ENCODE data around the gene MAP2K5. TPM values are rescaled to one million over a fixed set of nuclear protein-coding genes. Genes with fewer than 3 reads are reported as not detected.

The MAP2K5 gene
- total RNA-seq, 1 donor: 8.9 TPM

DNA sequence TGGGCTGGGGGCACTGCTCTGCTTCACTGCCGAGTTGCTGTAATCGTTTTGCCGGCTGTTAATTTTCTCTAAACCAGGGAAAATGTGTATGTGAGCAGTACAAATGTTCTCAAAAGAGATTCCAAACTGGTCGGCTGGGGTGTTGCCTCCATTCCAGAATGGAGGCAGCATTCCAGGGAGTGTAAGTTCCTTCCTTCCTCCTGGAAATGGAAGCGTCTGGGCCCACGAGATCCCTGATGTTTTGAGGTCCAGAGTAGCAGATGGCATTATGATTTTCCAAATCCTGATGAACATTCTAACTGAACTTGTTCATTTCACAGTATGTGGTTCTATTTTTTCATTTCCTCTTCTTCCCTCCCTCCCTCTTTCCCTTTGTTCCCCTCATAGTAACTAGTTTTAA is 218.4 kb downstream of the MAP2K5 start:
- TF ChIP-seq, protein P1, sequence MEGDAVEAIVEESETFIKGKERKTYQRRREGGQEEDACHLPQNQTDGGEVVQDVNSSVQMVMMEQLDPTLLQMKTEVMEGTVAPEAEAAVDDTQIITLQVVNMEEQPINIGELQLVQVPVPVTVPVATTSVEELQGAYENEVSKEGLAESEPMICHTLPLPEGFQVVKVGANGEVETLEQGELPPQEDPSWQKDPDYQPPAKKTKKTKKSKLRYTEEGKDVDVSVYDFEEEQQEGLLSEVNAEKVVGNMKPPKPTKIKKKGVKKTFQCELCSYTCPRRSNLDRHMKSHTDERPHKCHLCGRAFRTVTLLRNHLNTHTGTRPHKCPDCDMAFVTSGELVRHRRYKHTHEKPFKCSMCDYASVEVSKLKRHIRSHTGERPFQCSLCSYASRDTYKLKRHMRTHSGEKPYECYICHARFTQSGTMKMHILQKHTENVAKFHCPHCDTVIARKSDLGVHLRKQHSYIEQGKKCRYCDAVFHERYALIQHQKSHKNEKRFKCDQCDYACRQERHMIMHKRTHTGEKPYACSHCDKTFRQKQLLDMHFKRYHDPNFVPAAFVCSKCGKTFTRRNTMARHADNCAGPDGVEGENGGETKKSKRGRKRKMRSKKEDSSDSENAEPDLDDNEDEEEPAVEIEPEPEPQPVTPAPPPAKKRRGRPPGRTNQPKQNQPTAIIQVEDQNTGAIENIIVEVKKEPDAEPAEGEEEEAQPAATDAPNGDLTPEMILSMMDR (IDR thresholded peaks at IDR 0.05; ENCODE audit: insufficient read depth, low read length): no peak
- no peak for DNase-seq (ENCODE audit: low read depth)
- H3K4me3 ChIP-seq (ENCODE audit: low read depth, low read length): no peak overlapping the region

DNA sequence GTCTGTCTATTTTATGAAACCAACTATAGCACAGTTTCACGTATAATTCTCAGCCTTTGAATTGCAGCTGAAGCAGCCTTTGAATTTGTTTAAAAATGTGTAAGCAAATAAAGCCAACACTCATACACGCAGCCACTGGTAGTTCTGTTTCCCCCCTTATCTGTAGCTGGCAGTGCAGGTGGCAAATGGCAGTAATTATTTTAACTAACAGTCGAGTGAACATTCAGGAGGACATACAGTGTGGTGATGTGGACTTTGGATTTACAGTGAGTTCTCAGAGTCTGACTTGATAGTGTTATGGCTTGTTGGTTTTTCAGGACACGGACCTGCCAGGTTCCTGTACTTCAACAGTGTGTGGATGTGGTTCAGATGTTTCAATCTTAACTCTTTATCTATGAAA is 218.8 kb downstream of the MAP2K5 start:
- no peak overlapping the region for H3K4me3 ChIP-seq (ENCODE audit: low read depth, low read length)
- TF ChIP-seq, protein P1 (IDR thresholded peaks at IDR 0.05; ENCODE audit: insufficient read depth, low read length): no peak
- DNase-seq (ENCODE audit: low read depth): no peak

DNA sequence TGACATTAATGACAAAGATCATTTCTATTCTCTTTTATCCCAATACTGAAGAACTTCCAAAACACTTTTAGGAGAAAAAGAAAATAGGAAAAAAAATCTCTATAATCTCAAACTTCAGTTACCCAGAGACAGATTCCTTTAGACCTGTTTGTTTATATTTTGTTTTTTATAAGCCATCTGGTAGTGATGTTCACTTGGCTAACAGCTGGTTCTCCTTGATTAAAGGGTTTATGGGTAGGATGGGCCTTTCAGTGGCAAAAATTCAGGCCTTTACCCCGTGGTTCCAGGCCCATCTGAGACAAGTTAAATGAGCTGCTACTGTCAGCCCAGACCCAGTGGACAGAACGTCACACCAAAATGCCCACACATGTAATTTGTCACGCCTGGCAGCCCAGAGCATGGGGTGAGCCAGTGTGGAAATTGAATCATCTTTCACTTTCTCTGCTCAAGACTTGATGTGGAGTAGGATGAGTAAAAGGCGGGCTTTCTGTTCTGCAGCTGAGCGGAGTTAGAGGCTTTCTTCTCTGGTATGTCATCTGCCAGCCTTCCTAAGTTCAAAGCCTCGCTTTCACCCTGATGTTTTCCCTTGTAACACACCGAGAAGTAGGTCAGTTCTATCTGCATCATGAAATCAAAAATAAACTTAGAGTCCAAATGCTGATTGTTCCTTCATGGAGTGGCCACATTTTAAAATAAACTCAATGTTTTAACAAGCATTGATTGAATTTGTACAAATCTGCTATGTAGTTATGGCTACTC is 220.3 kb downstream of the MAP2K5 start:
- no peak for DNase-seq (ENCODE audit: low read depth)
- TF ChIP-seq, protein P1 (IDR thresholded peaks at IDR 0.05; ENCODE audit: insufficient read depth, low read length): no peak

DNA sequence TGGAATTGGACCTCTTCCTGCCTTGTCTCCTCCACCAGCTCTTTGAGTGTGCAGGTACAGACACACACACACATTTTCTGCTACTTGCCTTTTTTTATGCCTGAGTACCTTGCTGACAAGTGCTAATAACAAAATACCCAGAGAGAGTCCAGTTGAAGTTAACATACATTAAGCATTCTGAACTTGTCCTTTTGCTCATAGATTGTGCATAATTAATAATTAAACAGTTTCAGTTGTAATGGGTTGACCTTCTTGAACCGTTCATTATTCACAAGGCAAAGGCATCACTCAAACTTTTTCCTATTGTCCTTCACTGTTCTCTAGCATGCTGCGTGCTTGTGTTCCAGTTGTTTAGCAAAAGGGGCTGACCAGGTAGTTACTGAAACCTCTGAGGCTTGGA is 223.2 kb downstream of the MAP2K5 start:
- H3K4me3 ChIP-seq (ENCODE audit: low read depth, low read length): no peak overlapping the region
- no peak for DNase-seq (ENCODE audit: low read depth)
- TF ChIP-seq, protein P1 (IDR thresholded peaks at IDR 0.05; ENCODE audit: insufficient read depth, low read length): no peak

More for the DNA sequence above, 220.3 kb downstream of the MAP2K5 start:
- no peak overlapping the region for H3K4me3 ChIP-seq (ENCODE audit: low read depth, low read length)

DNA sequence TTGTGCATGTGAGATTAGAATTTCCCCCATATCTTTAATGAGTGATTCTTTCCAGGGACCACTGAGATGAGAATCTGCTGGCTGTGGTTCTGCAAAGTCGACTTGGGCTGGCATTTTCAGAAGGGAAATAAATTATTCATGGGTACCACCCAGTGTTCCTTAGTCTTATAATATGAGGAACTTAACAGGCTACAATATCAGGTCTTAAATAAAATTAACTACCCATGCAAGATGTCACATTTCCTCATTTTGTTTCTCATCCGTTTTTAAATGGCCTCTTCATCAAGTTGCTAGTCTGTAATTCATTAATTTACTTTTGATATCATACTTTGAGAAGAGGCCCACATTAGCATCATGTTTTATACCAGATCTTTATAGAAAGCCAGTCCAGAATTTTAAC is 224.5 kb downstream of the MAP2K5 start:
- H3K4me3 ChIP-seq (ENCODE audit: low read depth, low read length): no peak overlapping the region
- DNase-seq (ENCODE audit: low read depth): no peak
- TF ChIP-seq, protein P1 (IDR thresholded peaks at IDR 0.05; ENCODE audit: insufficient read depth, low read length): no peak

DNA sequence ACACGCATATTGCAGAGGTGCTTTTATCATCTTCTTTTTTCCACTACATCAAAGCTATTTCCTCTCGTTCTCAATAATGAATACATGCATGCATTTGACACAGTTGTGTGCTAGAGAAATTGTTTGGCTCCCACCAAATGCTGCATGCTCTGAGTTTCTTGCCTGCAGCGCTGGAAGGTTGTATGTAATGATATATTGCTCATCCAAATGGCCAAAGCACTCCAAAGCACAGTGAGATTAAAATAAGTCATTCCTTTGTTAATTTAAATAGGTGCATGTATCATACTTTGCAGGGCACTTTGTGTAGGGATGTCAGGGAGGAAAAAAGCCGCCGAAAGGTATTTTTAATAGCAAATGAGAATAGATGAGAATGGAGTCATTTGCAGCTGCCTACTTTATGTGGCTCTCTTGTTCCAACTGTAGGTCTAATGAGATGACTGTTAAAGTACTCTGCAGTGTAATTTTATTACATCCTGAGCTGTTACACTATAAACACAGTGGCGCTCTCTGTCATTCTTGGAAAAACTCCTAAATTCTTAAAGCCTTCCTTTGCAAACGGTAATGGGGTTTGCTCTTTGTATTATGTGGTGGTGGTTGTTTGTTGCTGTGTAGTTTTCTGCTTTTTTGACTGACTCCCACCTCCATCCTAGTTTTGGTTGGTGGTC is 225.9 kb downstream of the MAP2K5 start:
- TF ChIP-seq, protein P1 (IDR thresholded peaks at IDR 0.05; ENCODE audit: insufficient read depth, low read length): no peak
- no peak overlapping the region for H3K4me3 ChIP-seq (ENCODE audit: low read depth, low read length)
- no peak for DNase-seq (ENCODE audit: low read depth)

Data from fibroblast of the aortic adventitia (primary cell).